HG03457 (cell line): ENCODE data around the gene FAM124B.

Source experiments
- ATAC-seq: cut with Tn5 transposase; IDR thresholded peaks from one replicate; pipeline ENCODE4 v1.9.1; 2021; ENCODE audit warnings: moderate number of reproducible peaks; ENCODE audit not compliant: unreplicated experiment

The FAM124B gene

GRCh38 chr2:224401641-224402342, at the start of gene FAM124B:
Gene FAM124B, minus strand, starts transcription at chr2:224402107. Its CDS starts 339 bp downstream, at chr2:224401768.
- no peak for ATAC-seq

GRCh38 chr2:224449212-224450147, 47.6 kb upstream of the FAM124B start:
- ATAC-seq, result no peak

- no peak for ATAC-seq
These were observed 46.3 kb upstream of the FAM124B start for GRCh38 chr2:224448236-224448635.

GRCh38 chr2:224444783-224445182, 42.9 kb upstream of the FAM124B start:
- ATAC-seq, result no peak

- no peak for ATAC-seq
These were observed 42.1 kb upstream of the FAM124B start for GRCh38 chr2:224444021-224444420.

- no peak for ATAC-seq
These were observed 40.4 kb upstream of the FAM124B start for GRCh38 chr2:224442071-224442967.

- ATAC-seq, result no peak
These were observed 39.1 kb upstream of the FAM124B start for GRCh38 chr2:224440988-224441387.

GRCh38 chr2:224438726-224439125, 36.8 kb upstream of the FAM124B start:
- ATAC-seq, result no peak

GRCh38 chr2:224436634-224437033, 34.7 kb upstream of the FAM124B start:
- ATAC-seq, result no peak

GRCh38 chr2:224434618-224435017, 32.7 kb upstream of the FAM124B start:
- ATAC-seq, result no peak

GRCh38 chr2:224433442-224433841, 31.5 kb upstream of the FAM124B start:
- no peak for ATAC-seq

- no peak for ATAC-seq
These were observed 30.2 kb upstream of the FAM124B start for GRCh38 chr2:224432003-224432579.

GRCh38 chr2:224429441-224429810, 27.5 kb upstream of the FAM124B start:
- no peak for ATAC-seq

- ATAC-seq, result no peak
These were observed 27.0 kb upstream of the FAM124B start for GRCh38 chr2:224428787-224429440.

- no peak for ATAC-seq
These were observed 25.6 kb upstream of the FAM124B start for GRCh38 chr2:224427471-224427870.

- no peak for ATAC-seq
These were observed 24.7 kb upstream of the FAM124B start for GRCh38 chr2:224426656-224427055.

GRCh38 chr2:224421065-224421464, 19.2 kb upstream of the FAM124B start:
- ATAC-seq, result no peak

- ATAC-seq, result no peak
These were observed 16.0 kb upstream of the FAM124B start for GRCh38 chr2:224417947-224418346.

GRCh38 chr2:224417361-224417729, 15.4 kb upstream of the FAM124B start:
- ATAC-seq, result no peak

- no peak for ATAC-seq
These were observed 14.9 kb upstream of the FAM124B start for GRCh38 chr2:224416656-224417360.
